Measurements from ENCODE around the gene HOXA9.

DNA sequence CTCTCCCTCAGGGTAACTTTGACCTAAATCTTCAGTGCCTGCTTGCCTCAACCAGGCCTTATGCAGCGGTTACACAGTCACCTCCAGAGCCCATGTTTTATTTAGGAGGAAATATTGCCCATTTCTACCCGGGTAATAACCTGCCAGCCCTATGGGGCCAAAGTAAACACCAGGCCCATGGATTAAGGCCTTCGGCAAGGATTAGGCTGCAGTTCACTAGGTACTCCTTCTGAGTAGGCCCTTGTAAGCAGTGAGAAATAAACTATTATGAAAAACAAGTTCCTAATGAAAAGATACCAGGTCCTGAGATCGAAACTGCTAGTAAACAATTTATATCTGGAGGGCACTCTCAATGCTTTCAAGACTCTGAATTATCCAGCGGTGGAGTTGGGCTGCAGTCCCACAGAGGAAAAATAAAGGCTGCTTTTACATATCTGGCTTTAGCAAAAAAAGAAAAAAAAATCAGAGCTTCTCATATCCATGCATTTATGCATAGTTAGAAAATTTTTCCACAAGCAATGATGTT lies 12.5 kb upstream of the HOXA9 start:
- TF ChIP-seq, protein P1, sequence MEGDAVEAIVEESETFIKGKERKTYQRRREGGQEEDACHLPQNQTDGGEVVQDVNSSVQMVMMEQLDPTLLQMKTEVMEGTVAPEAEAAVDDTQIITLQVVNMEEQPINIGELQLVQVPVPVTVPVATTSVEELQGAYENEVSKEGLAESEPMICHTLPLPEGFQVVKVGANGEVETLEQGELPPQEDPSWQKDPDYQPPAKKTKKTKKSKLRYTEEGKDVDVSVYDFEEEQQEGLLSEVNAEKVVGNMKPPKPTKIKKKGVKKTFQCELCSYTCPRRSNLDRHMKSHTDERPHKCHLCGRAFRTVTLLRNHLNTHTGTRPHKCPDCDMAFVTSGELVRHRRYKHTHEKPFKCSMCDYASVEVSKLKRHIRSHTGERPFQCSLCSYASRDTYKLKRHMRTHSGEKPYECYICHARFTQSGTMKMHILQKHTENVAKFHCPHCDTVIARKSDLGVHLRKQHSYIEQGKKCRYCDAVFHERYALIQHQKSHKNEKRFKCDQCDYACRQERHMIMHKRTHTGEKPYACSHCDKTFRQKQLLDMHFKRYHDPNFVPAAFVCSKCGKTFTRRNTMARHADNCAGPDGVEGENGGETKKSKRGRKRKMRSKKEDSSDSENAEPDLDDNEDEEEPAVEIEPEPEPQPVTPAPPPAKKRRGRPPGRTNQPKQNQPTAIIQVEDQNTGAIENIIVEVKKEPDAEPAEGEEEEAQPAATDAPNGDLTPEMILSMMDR (IDR thresholded peaks at IDR 0.05; ENCODE audit: low read depth, low read length, missing input control) = no peak
- TF ChIP-seq TAF1 (conservative IDR thresholded peaks at IDR 0.05) (no peak), RXRA (IDR thresholded peaks at IDR 0.05) (no peak)
